Breast epithelium (tissue), 4 donors: ENCODE results near the gene OR2F1. TPM values are rescaled to one million over a fixed set of nuclear protein-coding genes. Genes with fewer than 3 reads are reported as not detected.

Experiments
- DNase-seq, 2 donors: peaks; one replicate each; pipeline ENCODE4 v3.0.0-alpha.2; 2019; ENCODE audit warnings: low spot score in 2 of 2
- H3K27ac ChIP-seq, 2 donors: fragments of 200-600 bp; sonication (generic) in 1 of 2; one replicate each; pipeline ENCODE4 v1.5.1; 2016 to 2019; ENCODE audit warnings: mild to moderate bottlenecking in 1 of 2
- H3K27me3 ChIP-seq, 2 donors: fragments of 200-600 bp; sonication (generic) in 1 of 2; one replicate each; pipeline versions ENCODE4 v1.5.1 to v1.6.0; 2017 to 2019; ENCODE audit warnings: control low read depth in 1 of 2, mild to moderate bottlenecking in 1 of 2
- H3K36me3 ChIP-seq: fragments of 200-600 bp; one replicate; pipeline ENCODE4 v1.5.1; 2019
- H3K4me1 ChIP-seq, 2 donors: fragments of 200-600 bp; sonication (generic); one replicate each; pipeline ENCODE4 v1.5.1; 2016 to 2019; ENCODE audit warnings: control low read depth in 1 of 2
- H3K4me3 ChIP-seq, 3 donors: fragments of 200-600 bp; sonication (generic); 1 replicate in 2 of 3; 2 replicates in 1 of 3; pipeline ENCODE4 v1.5.1; 2016 to 2019; ENCODE audit warnings: mild to moderate bottlenecking in 3 of 3, moderate library complexity in 2 of 3
- H3K9me3 ChIP-seq, 2 donors: fragments of 200-600 bp; sonication (generic) in 1 of 2; one replicate each; pipeline ENCODE4 v1.5.1; 2016 to 2019; ENCODE audit warnings: control low read depth in 1 of 2
- POLR2A ChIP-seq: fragments of 450-650 bp; IDR thresholded peaks from one replicate; pipeline ENCODE4 v1.6.1; 2016; ENCODE audit warnings: antibody characterized with exemption, mild to moderate bottlenecking, moderate library complexity
- POLR2AphosphoS5 ChIP-seq, 3 donors: sonication (generic); formaldehyde crosslinking; IDR thresholded peaks; one replicate each; pipeline ENCODE4 v1.6.1; 2017; ENCODE audit warnings: antibody characterized with exemption in 3 of 3
- intact Hi-C: fragments of 100-400 bp; cut with DNase I; formaldehyde crosslinking; loops from one replicate; pipeline ENCODE4 v1.15.1; 2023; ENCODE audit warnings: low total_unique reads
- total RNA-seq, 3 donors: library from RNA; depleted of rRNA; stranded (reverse); fragments of >200 nt; gene quantifications; one replicate each; pipeline ENCODE4 v1.1.0, GENCODE V29; 2016
- TF ChIP-seq, protein P1 (sequence below), 3 donors: fragments of 450-650 bp; IDR thresholded peaks; one replicate each; pipeline ENCODE4 v1.5.1; 2016 to 2017; ENCODE audit warnings: antibody characterized with exemption in 3 of 3, mild to moderate bottlenecking in 3 of 3, moderate library complexity in 3 of 3

The OR2F1 gene
- total RNA-seq, 3 donors from 2014 or later, result 0.15 TPM; not detected in 2

GRCh38 chr7:143979359-143979758 lies 24.7 kb downstream of the OR2F1 start:
- no peaks in the 10 kb centered on the region for H3K9me3 ChIP-seq
- no peaks in the 10 kb centered on the region for H3K4me1 ChIP-seq
- intact Hi-C loops, result no loop called here
- H3K36me3 ChIP-seq, result no peaks in the 10 kb centered on the region
- H3K27me3 ChIP-seq, result no peaks in the 10 kb centered on the region
- no peak overlapping the region for H3K4me3 ChIP-seq
- no peak for DNase-seq
- TF ChIP-seq POLR2AphosphoS5 (IDR thresholded peaks at IDR 0.05) (no peak), POLR2A (no peak)
- TF ChIP-seq, protein P1, sequence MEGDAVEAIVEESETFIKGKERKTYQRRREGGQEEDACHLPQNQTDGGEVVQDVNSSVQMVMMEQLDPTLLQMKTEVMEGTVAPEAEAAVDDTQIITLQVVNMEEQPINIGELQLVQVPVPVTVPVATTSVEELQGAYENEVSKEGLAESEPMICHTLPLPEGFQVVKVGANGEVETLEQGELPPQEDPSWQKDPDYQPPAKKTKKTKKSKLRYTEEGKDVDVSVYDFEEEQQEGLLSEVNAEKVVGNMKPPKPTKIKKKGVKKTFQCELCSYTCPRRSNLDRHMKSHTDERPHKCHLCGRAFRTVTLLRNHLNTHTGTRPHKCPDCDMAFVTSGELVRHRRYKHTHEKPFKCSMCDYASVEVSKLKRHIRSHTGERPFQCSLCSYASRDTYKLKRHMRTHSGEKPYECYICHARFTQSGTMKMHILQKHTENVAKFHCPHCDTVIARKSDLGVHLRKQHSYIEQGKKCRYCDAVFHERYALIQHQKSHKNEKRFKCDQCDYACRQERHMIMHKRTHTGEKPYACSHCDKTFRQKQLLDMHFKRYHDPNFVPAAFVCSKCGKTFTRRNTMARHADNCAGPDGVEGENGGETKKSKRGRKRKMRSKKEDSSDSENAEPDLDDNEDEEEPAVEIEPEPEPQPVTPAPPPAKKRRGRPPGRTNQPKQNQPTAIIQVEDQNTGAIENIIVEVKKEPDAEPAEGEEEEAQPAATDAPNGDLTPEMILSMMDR (IDR thresholded peaks at IDR 0.05), result no peak
- H3K27ac ChIP-seq, result no peak overlapping the region

DNA sequence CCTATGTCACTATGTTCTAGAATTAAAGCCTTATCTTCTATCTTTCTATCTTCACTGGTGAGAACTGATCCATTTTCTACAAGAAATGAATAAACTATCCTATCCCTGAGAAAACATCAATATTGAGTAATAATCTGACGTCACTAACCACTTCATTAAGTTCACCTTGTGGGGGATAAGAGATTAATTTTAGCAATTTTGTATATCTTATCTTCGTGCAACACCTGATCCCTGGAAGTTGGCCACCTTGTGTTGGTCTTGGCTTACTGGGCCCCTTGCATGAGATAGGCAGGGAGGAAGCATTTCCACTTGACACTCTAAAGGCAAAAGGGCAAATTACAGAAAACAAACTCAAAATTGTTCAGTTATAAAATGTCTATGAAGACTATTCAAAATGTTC lies 25.4 kb downstream of the OR2F1 start:
- H3K36me3 ChIP-seq, result no peaks in the 10 kb centered on the region
- H3K4me1 ChIP-seq, result no peaks in the 10 kb centered on the region
- no peak overlapping the region for H3K27ac ChIP-seq
- H3K4me3 ChIP-seq, result no peak overlapping the region
- intact Hi-C loops, result no loop called here
- no peaks in the 10 kb centered on the region for H3K27me3 ChIP-seq
- no peak for DNase-seq
- H3K9me3 ChIP-seq, result no peaks in the 10 kb centered on the region
- no peak for TF ChIP-seq POLR2AphosphoS5 (IDR thresholded peaks at IDR 0.05)

DNA sequence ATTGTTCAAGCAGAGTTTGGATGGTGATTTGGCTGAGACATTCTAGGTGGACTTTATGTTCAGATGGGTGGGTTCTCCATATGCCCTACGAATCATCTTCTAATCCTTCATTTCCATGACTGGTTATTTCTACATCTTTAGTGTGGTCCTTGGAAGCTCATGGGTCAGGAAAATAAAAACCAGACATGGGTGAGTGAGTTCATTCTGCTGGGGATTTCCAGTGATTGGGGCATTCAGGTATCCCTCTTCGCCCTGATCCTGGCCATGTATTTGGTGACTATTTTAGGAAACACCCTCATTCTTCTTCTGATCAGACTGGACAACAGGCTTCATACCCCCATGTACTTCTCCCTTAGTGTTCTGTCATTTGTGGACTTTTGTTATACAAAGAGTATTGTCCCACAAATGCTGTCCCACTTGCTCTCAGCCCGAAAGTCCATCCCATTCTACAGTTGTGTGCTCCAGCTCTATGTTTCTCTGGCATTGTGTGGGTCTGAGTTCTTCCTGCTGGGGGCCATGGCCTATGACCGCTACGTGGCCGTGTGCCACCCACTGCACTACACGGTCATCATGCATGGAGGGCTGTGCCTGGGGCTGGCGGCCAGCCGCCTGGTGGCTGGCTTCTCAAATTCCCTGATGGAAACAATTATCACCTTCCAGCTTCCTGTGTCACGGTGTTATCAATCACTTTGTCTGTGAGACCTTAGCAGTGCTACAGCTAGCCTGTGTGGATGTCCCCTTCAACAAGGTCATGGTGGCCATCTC lies 26.3 kb downstream of the OR2F1 start:
- H3K36me3 ChIP-seq, result no peaks in the 10 kb centered on the region
- intact Hi-C loops, result no loop called here
- no peak for TF ChIP-seq POLR2A
- H3K9me3 ChIP-seq, result no peaks in the 10 kb centered on the region
- DNase-seq, result no peak
- no peaks in the 10 kb centered on the region for H3K4me1 ChIP-seq
- H3K27ac ChIP-seq, result no peak overlapping the region
- no peaks in the 10 kb centered on the region for H3K27me3 ChIP-seq
- no peak overlapping the region for H3K4me3 ChIP-seq

- H3K9me3 ChIP-seq, result no peaks in the 10 kb centered on the region
- DNase-seq, result no peak
- H3K27me3 ChIP-seq, result no peaks in the 10 kb centered on the region
- H3K27ac ChIP-seq, result no peak overlapping the region
- intact Hi-C loops, result no loop called here
- H3K4me3 ChIP-seq, result no peak overlapping the region
- no peaks in the 10 kb centered on the region for H3K36me3 ChIP-seq
- no peaks in the 10 kb centered on the region for H3K4me1 ChIP-seq
- TF ChIP-seq POLR2AphosphoS5 (IDR thresholded peaks at IDR 0.05), result no peak
- TF ChIP-seq, protein P1 (IDR thresholded peaks at IDR 0.05), result no peak
- no peak for TF ChIP-seq POLR2A
These were observed 29.3 kb downstream of the OR2F1 start for GRCh38 chr7:143983960-143984359.

DNA sequence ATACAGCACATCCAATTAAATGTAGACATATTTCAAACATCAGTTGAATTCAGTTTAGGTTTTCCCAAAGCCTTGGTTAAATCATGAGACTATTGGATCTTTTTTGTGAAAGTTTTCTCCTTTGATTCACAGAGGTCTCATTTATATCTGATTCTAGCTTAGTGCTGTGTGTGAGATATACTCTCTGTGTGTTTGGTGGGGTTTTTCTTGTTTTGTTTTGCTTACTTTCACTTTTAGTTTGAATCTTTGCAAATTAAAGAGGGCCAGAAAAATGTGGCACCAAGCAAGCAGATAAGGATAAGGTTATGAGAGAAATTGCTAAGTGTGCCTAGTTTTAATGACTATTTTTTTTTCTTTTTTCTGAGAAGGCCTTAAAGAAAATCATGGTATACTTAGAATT lies 32.9 kb downstream of the OR2F1 start:
- Histone ChIP-seq H3K4me3 (no peak overlapping the region), H3K27ac (no peak overlapping the region), H3K9me3 (no peaks in the 10 kb centered on the region), H3K27me3 (no peaks in the 10 kb centered on the region), H3K36me3 (no peaks in the 10 kb centered on the region), H3K4me1 (no peaks in the 10 kb centered on the region)
- intact Hi-C loops, result no loop called here
- DNase-seq, result no peak
- no peak for TF ChIP-seq POLR2A
- no peak for TF ChIP-seq POLR2AphosphoS5 (IDR thresholded peaks at IDR 0.05)
- TF ChIP-seq, protein P1 (IDR thresholded peaks at IDR 0.05), result no peak

- TF ChIP-seq POLR2A, result no peak
- TF ChIP-seq, protein P1 (IDR thresholded peaks at IDR 0.05), result no peak
- no peak for TF ChIP-seq POLR2AphosphoS5 (IDR thresholded peaks at IDR 0.05)
- no peaks in the 10 kb centered on the region for H3K36me3 ChIP-seq
- no peak for DNase-seq
- intact Hi-C loops, result no loop called here
- no peaks in the 10 kb centered on the region for H3K4me1 ChIP-seq
- H3K9me3 ChIP-seq, result no peaks in the 10 kb centered on the region
- no peaks in the 10 kb centered on the region for H3K27me3 ChIP-seq
- H3K4me3 ChIP-seq, result no peak overlapping the region
- H3K27ac ChIP-seq, result no peak overlapping the region
These were observed 34.5 kb downstream of the OR2F1 start for GRCh38 chr7:143988976-143989745.
